AG10803 (cell line): Measurements from ENCODE around the gene KIRREL1.

Source experiments
- DNase-seq: peaks from one replicate; pipeline ENCODE4 v3.0.0; 2010; ENCODE audit warnings: low read depth
- H3K4me3 ChIP-seq: 2 replicates; pipeline ENCODE4 v1.5.1; 2011; ENCODE audit warnings: mild to moderate bottlenecking, low read length, control low read depth
- CTCF ChIP-seq: conservative IDR thresholded peaks from 2 replicates; pipeline ENCODE4 v1.5.1; 2011; ENCODE audit warnings: mild to moderate bottlenecking, low read length, control low read depth, inconsistent platforms

KIRREL1 gene

GRCh38 chr1:158115126-158115525, 121.7 kb downstream of the KIRREL1 start:
- no peak for DNase-seq
- no peak for TF ChIP-seq CTCF
- H3K4me3 ChIP-seq: no peak overlapping the region

- no peak for DNase-seq
- H3K4me3 ChIP-seq: no peak overlapping the region
- no peak for TF ChIP-seq CTCF
Measured at GRCh38 chr1:158116311-158117167, 123.1 kb downstream of the KIRREL1 start.

- H3K4me3 ChIP-seq: peak overlapping the region; percentile 22; the same call in 1 of the 2 replicates
- peak; percentile 75 for TF ChIP-seq CTCF
- peak; percentile 40 for DNase-seq
Measured at GRCh38 chr1:158117854-158118704, 124.6 kb downstream of the KIRREL1 start.

- TF ChIP-seq CTCF: no peak
Measured at GRCh38 chr1:158118713-158119402, 125.4 kb downstream of the KIRREL1 start.

GRCh38 chr1:158119976-158120653, 126.7 kb downstream of the KIRREL1 start:
- no peak for TF ChIP-seq CTCF
- no peak for DNase-seq
- H3K4me3 ChIP-seq: no peak overlapping the region

More at GRCh38 chr1:158118713-158119402, 125.4 kb downstream of the KIRREL1 start:
- DNase-seq: peak; percentile 12
- no peak overlapping the region for H3K4me3 ChIP-seq

GRCh38 chr1:158121604-158122254, 128.3 kb downstream of the KIRREL1 start:
- TF ChIP-seq CTCF: peak; percentile 65
- no peak overlapping the region for H3K4me3 ChIP-seq
- peak; percentile 18 for DNase-seq
